A549 (cell line): Measurements from ENCODE around the gene ESAM.
A peak's percentile ranks its signal among the peaks of the same experiment; 100 is the strongest.

Experiments
- CEBPB ChIP-seq, 2 experiments: fragments of >200 bp in 1 of 2; sonication (Bioruptor Twin) in 1 of 2; formaldehyde crosslinking in 1 of 2; IDR thresholded peaks; 2 replicates each; pipeline ENCODE4 v1.6.1; 2012 to 2016
- KDM1A ChIP-seq: fragments of 200-600 bp; sonication (generic); IDR thresholded peaks from 2 replicates; pipeline ENCODE4 v1.6.1; 2016; ENCODE audit warnings: low read depth, mild to moderate bottlenecking
- REST ChIP-seq: fragments of 200-600 bp; sonication (generic); IDR thresholded peaks from 2 replicates; pipeline ENCODE4 v1.6.1; 2016; ENCODE audit warnings: antibody characterized with exemption, mild to moderate bottlenecking, moderate library complexity
- TF ChIP-seq, protein P1 (sequence below): fragments of >200 bp; sonication (Bioruptor Twin); formaldehyde crosslinking; IDR thresholded peaks from 3 replicates; pipeline ENCODE4 v1.5.1; 2016

- TF ChIP-seq KDM1A: no peak
- TF ChIP-seq CEBPB (IDR thresholded peaks at IDR 0.05): no peak
- TF ChIP-seq, protein P1, sequence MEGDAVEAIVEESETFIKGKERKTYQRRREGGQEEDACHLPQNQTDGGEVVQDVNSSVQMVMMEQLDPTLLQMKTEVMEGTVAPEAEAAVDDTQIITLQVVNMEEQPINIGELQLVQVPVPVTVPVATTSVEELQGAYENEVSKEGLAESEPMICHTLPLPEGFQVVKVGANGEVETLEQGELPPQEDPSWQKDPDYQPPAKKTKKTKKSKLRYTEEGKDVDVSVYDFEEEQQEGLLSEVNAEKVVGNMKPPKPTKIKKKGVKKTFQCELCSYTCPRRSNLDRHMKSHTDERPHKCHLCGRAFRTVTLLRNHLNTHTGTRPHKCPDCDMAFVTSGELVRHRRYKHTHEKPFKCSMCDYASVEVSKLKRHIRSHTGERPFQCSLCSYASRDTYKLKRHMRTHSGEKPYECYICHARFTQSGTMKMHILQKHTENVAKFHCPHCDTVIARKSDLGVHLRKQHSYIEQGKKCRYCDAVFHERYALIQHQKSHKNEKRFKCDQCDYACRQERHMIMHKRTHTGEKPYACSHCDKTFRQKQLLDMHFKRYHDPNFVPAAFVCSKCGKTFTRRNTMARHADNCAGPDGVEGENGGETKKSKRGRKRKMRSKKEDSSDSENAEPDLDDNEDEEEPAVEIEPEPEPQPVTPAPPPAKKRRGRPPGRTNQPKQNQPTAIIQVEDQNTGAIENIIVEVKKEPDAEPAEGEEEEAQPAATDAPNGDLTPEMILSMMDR: peak; percentile 70
- TF ChIP-seq REST: no peak
These were observed 31.6 kb upstream of the ESAM start for GRCh38 chr11:124793466-124794278.
